Nucleus accumbens (tissue), 56 donors: ENCODE measurements around the gene HOXA2.

ENCODE experiments used
- DNase-seq, 56 donors: peaks; one replicate each; lab custom pipeline; 2025; lab: John Stamatoyannopoulos, UW

Gene HOXA2

DNA sequence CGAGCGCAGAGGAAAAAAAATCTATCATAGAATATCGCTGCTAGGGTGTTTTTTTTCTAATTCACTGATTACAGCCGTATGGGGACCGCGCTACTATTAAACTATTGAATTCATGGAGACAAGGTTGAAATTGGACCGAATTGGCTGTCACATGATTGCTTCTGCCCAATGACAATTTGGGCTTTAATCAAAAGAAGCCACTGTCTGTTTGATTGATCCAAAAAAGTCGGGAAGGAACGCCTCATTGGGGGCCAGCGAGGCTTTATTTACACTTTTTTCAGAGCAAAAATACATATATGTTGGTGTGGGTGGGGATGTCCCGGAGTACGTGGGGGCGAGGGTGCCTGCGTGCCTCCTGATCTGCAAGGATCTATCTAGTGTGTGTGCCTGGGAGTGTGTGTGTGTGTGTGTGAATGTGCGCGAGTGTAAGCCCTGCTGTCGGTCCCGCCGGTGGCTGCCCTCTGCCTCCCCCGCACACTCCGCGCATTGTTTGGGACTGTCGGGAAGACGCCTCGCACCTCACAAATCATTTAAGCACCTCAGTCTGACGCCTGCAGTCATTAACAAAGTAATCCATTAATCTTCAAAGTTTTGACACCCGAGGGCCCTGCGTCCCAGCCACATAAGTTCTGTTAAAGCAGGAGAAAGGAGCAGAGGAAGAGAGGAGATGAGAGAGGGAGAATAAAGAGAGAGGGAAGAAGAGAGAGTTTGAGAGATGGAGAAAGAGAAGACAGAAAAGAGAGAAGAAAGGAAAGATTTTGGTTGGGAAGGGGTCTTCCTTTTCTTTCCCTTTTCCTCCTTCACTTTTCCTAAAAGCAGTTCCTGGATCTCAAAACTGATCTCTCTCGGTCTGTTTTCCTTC is at the start of gene HOXA2:
Gene HOXA2, minus strand, starts transcription at position 103 of the 862 bp plus-strand sequence. CDS start 183 bp downstream, outside the sequence.
- no peak for DNase-seq

DNA sequence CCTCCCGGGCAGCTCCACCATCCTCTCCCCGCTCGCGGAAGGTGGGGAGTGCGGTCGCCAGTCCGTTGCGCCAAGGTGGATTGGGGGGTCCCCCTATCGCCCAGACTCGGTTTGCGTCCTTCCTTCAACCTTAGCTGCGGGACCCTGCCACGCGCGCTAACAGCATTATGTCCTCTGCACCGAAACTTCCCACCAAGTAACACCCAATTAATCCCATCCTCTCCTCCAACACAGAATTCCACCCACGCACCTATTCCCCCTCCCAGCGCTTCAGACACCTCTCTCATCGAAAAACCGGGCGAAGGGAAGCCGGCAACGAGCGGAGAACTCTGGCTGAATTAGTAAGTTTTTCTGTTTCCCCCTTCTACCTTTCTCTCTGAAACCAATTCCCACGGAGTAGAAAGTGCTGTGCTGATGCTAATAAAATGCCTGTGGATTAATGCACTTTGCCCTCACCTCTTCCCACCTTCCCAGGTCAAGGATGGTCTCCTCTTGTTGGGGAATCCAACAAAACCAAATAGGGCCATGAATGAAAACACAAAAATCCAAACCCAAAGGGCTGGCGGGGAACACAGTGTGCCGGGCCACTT is 49.0 kb upstream of the HOXA2 start:
- no peak for DNase-seq

DNA sequence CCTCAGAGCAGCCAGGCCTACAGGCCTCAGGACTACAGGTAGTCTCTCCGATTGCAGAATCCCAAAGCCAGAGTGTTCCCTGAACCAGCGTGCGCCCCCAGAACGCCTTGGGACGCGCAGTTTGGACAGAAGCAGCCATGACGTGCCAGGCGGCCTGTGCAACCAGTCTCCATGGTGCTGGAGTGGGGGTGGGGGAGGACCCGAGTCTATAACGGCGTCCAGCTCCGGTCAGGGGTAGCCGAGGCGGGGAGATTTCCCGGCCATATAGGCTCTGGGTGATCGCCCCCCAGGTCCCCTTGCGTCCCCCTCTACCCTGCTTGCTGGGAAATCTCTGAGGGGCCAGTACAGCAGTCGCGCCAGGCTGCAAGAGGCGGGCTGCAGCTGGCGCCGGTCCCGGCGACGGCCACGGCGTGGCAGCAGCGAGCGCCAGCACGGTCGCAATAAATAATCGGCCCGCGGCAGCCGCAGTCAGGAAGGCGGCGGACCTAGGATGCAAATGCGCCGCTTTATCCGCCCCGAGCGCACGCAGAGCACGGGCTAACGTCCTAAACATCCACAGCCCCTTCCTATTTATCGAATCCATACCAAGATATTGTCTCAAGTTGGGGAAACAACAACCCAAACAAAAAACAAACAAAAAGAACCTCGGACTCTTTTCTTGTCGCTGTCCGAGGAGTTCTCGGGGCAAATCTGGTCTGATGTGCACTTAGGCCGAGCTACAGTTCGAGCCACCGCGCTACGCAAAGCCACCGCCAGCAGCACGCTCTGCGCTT is 48.3 kb upstream of the HOXA2 start:
- DNase-seq: peak in 15 of 56 donors; percentile 5 to 40 (median 17)

DNA sequence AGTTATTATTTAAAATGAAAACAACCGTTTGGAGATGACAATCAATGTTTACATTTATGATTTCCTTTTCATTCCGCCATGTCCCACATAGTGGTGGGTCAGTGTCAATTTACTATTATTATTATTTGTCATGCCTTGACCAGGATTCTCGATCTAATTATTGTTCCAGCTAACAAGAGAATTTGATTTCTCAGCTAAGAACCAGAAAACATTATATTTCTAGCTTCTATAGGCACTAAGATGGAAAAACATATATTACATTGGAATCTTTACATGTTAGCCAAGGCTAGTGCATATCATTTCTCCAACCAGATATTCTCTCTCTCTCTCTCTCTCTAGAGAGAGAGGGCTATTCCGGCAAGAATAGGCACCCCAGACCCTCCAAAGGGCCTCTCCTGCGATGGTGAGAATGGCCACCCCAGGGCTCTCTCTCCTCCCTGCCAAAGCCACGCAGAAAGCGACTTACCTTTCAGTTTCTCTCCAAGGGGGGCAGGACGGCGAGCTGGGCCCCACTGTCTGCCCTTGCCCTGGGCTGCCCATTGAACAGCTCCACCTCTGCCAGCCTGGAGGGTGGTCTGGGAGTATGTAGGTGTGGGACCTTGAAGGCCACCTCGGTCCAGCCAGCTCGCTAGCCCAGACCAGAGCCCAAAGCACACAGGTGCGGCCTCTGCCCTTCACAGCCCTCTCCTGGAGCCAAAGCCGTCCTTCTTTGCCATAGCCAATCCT is 47.5 kb upstream of the HOXA2 start:
- no peak for DNase-seq

DNA sequence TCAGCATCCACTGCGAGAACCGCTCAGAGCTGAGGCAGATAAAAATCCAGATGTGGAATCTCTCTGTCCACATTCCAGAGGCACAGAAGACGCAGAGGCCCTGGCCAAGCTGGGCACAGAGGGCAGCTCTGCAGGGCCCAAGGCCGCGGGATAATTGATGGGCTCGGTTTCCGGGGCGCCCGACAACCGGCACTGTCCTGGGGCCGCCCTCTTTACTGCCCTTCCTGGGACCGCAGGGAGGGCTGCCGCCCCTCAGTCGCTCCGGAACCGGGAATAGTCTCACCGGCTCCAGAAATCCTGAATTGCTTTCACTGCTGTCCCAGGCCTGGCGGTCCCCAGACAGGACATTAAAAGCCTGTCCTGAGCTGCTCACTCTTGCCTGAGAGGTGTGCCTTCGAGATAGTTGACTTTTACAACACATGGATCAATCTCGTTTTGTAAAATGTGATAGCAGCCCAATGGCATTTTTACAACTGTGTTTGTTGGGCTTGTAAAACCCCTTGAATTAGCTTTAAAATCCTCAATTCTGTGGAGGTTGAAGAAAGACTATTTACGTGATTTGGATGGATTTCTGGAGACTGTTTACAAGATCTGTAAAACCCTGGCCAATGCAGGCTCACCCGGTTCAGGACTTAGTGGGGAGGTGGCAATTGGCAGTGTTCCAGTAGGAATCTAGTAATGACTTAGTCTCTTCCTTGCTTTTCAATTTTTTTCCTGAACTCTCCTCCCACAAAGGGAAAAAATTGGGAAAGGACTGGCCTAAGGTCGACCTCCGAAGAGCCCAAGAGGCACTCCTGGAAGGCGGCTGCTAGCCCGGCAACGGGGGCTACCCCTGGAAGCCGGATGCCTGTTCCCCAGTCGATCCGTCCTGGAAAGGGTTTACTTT is 46.5 kb upstream of the HOXA2 start:
- no peak for DNase-seq

DNA sequence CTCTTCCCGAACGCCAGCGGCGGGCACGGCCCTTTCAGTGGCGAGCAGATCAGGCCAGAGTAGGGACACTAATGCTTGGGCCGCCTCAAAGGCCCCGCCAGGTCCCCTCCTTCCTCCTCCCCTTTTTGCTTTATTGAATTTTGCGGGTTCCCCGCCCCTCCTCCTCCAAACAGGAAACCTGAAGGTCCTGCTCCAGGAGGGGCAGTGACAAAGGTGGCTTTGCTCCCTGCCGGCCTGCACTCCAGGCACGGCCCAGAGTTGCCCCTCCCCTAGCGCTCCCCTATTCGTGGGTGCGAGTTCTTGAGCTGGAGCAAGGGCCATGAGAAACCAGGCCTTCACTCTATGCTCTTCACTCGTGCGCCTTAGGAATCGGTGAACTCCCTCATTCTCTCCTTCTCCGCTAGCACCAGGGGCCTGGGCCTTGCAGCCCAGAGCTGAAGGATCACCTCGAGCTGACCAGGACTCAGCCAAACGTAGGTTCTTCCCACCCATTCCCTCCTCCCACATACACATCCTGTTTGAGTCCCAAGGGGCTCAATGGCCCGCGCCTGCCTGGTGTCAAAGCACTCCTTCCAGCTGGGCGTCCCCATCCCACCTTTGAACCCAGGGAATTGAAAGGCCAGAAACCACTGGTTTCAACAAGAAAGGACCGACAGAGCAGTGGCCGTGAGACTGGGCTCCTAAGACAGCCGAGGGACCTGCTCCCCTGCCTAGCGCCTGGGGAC is 45.7 kb upstream of the HOXA2 start:
- no peak for DNase-seq

DNA sequence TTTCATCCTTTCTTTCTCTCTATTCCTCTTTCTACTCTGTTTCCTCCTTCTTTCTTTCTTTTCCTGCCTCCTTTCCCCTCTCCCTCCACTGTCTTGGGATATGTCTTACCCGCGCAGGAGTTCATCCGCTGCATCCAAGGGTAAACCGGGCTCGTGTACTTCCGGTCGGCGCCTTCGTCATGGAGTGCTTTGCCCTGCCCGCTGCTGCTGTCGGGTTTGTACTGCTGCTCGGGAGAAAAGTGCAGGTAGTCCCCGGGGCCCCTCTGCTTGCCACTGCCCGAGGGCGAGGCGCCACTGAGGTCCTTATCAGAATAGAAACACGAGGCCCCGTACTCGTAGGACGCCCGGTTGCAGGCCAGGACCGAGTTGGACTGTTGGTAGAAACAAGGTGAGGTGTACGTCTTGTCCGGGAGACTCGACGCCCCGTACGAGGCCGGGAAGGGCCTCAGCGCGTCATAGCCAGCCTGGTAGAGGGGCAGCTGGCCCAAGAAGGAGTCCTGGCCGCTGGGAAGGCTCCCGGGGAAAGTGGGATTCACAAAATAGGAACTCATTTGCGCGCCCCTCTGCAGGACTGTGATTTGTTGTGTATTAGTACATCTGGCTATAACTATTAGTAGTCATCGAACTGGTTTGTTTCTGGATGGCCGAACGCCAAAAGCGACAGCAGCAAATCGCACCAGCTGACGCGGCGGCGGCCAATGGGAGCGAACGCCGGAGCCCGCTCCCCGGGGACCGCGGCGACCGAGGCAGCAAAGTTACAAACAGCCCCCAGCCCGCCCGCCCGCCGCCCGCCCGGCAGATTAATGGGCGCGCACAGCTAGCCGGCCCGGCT is 44.9 kb upstream of the HOXA2 start, which contains the start of gene HOXA6:
Gene HOXA6, minus strand, starts transcription at position 576 of the 832 bp plus-strand sequence. Its CDS starts 25 bp downstream, at position 551.
- DNase-seq: no peak

DNA sequence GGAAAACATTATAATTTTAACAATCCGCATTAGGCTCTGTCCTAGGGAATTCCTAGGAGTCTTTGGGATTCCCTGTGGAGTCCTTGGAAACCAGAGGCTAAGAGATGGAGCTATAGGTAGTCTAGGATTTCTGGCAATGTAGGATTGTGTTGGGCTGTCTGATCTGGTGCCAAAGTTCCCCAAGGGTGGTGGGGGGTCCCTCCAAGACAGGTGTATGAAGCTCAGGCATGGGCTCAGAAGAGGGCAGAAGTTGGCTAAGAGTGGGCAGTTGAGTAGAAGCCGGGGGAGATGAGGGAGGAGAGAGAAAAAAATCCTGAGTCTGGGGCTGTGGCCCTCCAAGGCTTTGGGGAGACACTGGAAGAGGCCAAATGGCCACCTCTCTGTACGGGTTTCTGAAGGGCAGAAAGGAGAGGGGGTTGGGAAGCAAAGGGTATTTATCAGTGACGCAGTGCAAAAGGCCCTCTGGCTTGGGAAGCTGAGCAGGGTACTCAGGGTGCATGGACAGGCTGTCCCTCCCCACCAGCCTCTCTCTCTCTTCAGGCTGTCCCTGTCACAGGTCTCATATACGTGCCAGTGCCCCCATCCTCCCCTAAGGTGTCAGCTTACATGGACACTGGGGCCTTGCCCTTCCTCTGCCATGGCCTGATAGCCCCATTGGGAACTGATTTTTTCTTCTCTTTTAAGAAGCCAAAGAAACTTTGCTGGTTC is 44.2 kb upstream of the HOXA2 start:
- DNase-seq: no peak

DNA sequence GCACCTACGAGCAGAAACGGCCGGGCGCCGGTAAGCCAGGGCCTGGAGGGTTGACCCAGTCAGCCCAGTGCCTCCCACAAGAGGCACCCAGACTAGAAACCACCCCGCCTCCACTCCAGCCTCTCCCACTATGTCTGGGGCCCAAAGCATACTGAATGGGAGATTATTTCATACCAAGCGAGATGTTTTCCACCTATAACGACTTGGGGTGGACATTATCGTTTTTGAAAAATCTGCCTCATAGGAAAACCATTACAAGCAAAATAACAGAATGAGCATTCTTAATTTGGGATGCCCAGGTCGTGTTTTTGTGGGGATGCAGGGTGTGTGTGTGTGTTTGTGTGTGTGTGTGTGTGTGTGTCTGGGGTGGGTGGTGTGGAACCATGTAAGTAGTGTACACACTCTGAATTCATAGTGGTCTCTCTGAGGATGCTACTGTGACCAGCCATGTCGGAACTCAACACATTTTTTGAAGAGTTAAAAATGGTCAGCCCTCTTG is 43.5 kb upstream of the HOXA2 start:
- DNase-seq: no peak

DNA sequence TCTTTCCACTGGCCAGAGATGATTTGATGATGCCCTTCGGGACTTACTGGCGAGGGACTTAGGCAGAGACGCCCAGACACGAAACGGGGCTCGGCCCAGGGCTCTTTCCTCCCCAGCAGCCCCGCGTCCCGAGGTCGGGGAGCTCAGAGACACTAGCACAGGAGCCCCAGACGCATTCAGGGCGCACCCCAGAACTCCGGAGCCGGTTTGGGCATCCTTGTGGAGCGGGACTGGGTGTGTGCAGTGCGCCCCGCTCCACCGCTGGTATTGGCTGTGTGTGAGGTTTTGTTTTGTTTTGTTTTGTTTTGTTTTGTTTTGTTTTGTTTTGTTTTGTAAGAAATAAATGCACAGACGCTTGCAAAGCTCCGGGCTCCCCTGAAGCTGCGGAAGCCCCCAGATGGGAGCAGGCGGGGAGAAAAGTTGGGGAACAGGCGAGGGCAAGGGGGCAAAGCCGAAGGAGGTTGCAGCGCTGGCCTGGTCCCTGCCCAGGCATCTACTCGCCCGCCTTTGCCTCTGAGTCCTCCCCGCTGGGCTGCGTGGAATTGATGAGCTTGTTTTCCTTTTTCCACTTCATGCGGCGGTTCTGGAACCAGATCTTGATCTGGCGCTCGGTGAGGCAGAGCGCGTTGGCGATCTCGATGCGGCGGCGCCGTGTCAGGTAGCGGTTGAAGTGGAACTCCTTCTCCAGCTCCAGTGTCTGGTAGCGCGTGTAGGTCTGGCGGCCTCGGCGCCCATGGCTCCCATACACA is 42.9 kb upstream of the HOXA2 start:
- DNase-seq: no peak

DNA sequence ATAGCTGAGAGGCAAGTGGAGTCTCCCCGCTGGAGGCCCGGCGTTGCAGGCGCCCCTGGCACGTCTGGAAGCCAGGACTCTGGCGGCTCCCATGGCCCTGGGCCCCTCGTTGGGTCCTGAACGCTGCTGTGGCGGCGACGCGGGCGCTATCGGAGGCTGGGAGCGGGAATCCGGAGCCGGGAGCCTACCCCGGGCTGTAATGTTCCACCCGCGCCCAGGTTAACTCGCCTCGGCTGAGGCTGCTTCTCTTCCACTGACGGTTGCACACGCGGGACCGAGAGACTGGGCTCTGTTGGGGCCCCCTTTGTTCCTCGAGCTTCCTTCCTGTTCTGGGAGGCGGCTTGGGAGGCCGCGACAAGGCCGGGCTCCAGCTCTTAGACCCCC is 42.3 kb upstream of the HOXA2 start:
- no peak for DNase-seq

DNA sequence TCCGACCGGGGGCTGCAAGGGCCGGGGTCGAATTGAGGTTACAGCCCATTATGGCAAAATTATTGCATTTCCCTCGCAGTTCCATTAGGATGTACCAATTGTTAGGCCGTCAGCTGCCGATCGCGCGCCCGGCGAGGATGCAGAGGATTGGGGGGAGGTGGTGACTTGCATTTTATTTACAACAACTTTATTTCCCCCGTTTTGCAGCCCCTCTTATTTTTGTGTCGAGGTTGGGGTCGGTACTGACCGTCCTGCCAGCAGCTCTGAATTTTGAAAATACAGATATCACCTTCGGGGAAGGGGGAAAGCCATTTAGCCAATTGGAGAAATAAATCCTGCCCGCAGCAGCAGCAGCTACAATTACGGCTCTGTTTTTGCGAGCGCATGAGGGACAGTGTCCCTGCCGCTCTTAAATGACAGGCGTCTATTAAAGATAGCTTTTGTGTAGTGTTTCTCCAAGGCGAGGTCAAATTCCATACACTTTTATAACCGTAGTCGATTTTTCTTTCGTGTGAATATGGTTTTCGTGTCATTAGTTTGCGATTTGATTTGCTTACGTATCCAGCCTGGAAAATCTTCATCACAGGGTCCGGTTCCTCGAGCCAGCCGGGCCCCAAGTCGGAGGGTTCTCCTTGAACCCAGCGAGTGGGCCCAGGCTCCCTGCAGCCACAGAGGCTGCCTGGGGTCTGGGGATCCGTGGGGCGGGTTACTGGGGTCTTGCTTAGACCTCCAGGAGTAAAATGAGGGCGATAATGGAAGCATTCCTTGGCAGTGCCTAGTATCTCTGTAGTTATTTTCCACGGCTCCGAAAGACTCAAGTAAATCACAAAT is 41.7 kb upstream of the HOXA2 start:
- DNase-seq: no peak

DNA sequence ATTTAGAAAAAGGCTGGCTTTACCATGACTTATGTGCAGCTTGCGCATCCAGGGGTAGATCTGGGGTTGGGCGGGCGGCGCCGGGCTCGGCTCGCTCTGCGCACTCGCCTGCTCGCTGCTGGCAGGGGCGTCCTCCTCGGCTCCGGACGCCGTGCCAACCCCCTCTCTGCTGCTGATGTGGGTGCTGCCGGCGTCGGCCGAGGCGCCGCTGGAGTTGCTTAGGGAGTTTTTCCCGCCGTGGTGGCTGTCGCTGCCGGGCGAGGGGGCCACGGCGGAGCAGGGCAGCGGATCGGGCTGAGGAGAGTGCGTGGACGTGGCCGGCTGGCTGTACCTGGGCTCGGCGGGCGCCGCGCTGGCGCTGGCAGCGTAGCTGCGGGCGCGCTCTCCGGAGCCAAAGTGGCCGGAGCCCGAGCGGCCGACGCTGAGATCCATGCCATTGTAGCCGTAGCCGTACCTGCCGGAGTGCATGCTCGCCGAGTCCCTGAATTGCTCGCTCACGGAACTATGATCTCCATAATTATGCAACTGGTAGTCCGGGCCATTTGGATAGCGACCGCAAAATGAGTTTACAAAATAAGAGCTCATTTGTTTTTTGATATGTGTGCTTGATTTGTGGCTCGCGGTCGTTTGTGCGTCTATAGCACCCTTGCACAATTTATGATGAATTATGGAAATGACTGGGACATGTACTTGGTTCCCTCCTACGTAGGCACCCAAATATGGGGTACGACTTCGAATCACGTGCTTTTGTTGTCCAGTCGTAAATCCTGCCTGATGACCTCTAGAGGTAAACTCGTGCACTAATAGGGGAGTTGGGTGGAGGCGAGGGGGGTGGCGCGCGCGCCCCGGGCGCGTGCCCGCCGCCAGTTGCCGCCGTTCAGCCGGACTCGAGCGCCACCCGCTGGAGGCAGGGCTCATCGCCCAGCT is 40.8 kb upstream of the HOXA2 start, which contains the start of gene HOXA5:
Gene HOXA5, minus strand, starts transcription at position 659 of the 927 bp plus-strand sequence. Its CDS starts 74 bp downstream, at position 585.
- DNase-seq: no peak

DNA sequence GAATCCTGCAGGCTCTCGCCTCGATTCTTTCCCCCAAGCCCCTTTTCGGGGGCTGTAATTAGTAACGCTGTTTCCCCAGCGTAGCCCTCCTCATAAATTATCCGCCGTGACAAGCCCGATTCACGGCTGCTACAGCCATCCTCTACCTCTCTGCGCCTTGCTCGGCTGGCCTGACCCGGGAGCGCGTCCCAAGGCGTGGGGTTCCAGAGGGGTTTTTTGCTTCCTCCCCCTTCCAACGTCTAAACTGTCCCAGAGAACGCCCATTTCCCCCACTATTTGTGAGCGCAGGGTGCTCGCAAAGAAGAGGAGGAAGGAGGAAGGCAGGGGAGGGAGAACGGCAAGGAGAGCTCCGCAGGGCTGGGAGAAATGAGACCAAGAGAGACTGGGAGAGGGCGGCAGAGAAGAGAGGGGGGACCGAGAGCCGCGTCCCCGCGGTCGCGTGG is 40.1 kb upstream of the HOXA2 start:
- no peak for DNase-seq
